ENCODE measurements around the gene CCDC51.

Gene CCDC51

GRCh38 chr3:48436477-48436787, 3.5 kb downstream of the CCDC51 start:
- Histone ChIP-seq H3K27ac (ENCODE audit: insufficient read depth in 1 of 2, low read depth in 1 of 2, low read length in 2 of 2, poor library complexity in 1 of 2, severe bottlenecking in 2 of 2) (no peak overlapping the region), H3K4me1 (ENCODE audit: control extremely low read depth in 1 of 4, control insufficient read depth in 4 of 4, insufficient read depth in 4 of 4, low read length in 3 of 4) (peaks cover 5 to 31% (median 17%) of the 10 kb centered on the region in 4 experiments), H3K4me3 (ENCODE audit: control insufficient read depth in 1 of 7, extremely low read depth in 1 of 7, insufficient read depth in 4 of 7, low read depth in 2 of 7, low read length in 6 of 7) (no peak overlapping the region), H3K9me3 (ENCODE audit: control extremely low read depth in 1 of 5, control insufficient read depth in 4 of 5, insufficient read depth in 2 of 5, low read depth in 1 of 5, low read length in 4 of 5) (no peaks in the 10 kb centered on the region), H3K36me3 (ENCODE audit: control insufficient read depth in 4 of 4, insufficient read depth in 4 of 4, low read length in 3 of 4) (peaks cover 2 to 35% (median 14%) of the 10 kb centered on the region in 4 experiments), H3K27me3 (replicated peaks in 2 of 5; ENCODE audit: control insufficient read depth in 4 of 5, insufficient read depth in 5 of 5, low read length in 4 of 5) (no peaks in the 10 kb centered on the region)
- 33% methylated on average over 1 of the region's 1 CpG for WGBS (ENCODE audit: insufficient coverage)
- ChIA-PET POLR2A (interaction anchor here (1.1 to 1.3 kb wide), 3 partner anchors 10 to 163 kb away, joined by 3 to 8 read pairs (median 5); partner anchors contain the start of gene ATRIP), CTCF (interaction anchor here (0.7 to 9.8 kb wide), 63 partner anchors 8 to 254 kb away, joined by 3 to 164 read pairs (median 5); partner anchors contain the start of genes ATRIP, CDC25A, SHISA5 and ZNF589)
- DNase-seq: no peak

- ChIA-PET CTCF (interaction anchor here (0.7 to 9.8 kb wide), 69 partner anchors 9 to 254 kb away, joined by 3 to 164 read pairs (median 4); partner anchors contain the start of genes ATRIP, CDC25A, SHISA5 and ZNF589), POLR2A (interaction anchor here (0.7 to 1.3 kb wide), 4 partner anchors 10 to 162 kb away, joined by 3 to 8 read pairs (median 4); partner anchors contain the start of gene ATRIP)
- peaks cover 2 to 38% (median 14%) of the 10 kb centered on the region in 4 experiments for H3K36me3 ChIP-seq (ENCODE audit: control insufficient read depth in 4 of 4, insufficient read depth in 4 of 4, low read length in 3 of 4)
- peaks cover 0 to 26% (median 13%) of the 10 kb centered on the region in 4 experiments for H3K4me1 ChIP-seq (ENCODE audit: control extremely low read depth in 1 of 4, control insufficient read depth in 4 of 4, insufficient read depth in 4 of 4, low read length in 3 of 4)
- H3K27ac ChIP-seq (ENCODE audit: insufficient read depth in 1 of 2, low read depth in 1 of 2, low read length in 2 of 2, poor library complexity in 1 of 2, severe bottlenecking in 2 of 2): no peak overlapping the region
- 45% methylated on average over 7 of the region's 7 CpGs for WGBS (ENCODE audit: insufficient coverage)
- H3K4me3 ChIP-seq (ENCODE audit: control insufficient read depth in 1 of 7, extremely low read depth in 1 of 7, insufficient read depth in 4 of 7, low read depth in 2 of 7, low read length in 6 of 7): no peak overlapping the region
- no peaks in the 10 kb centered on the region for H3K9me3 ChIP-seq (ENCODE audit: control extremely low read depth in 1 of 5, control insufficient read depth in 4 of 5, insufficient read depth in 2 of 5, low read depth in 1 of 5, low read length in 4 of 5)
- H3K27me3 ChIP-seq (replicated peaks in 2 of 5; ENCODE audit: control insufficient read depth in 4 of 5, insufficient read depth in 5 of 5, low read length in 4 of 5): no peaks in the 10 kb centered on the region
- DNase-seq: peak; percentile 86 to 92 (median 87)
Observed at GRCh38 chr3:48435774-48436476, 4.0 kb downstream of the CCDC51 start.

- POLR2A ChIA-PET: interaction anchor here (0.7 to 1.2 kb wide), 2 partner anchors 160 to 162 kb away, joined by 3 read pairs; no protein-coding TSS in a partner anchor
- H3K27me3 ChIP-seq (replicated peaks in 2 of 5; ENCODE audit: control insufficient read depth in 4 of 5, insufficient read depth in 5 of 5, low read length in 4 of 5): peaks cover 0 to under 1% (median 0%) of the 10 kb centered on the region in 5 experiments
- no peak overlapping the region for H3K27ac ChIP-seq (ENCODE audit: insufficient read depth in 1 of 2, low read depth in 1 of 2, low read length in 2 of 2, poor library complexity in 1 of 2, severe bottlenecking in 2 of 2)
- no peak overlapping the region for H3K4me3 ChIP-seq (ENCODE audit: control insufficient read depth in 1 of 7, extremely low read depth in 1 of 7, insufficient read depth in 4 of 7, low read depth in 2 of 7, low read length in 6 of 7)
- WGBS (ENCODE audit: insufficient coverage): 82% methylated on average over 4 of the region's 4 CpGs
- no peak for DNase-seq
- H3K9me3 ChIP-seq (ENCODE audit: control extremely low read depth in 1 of 5, control insufficient read depth in 4 of 5, insufficient read depth in 2 of 5, low read depth in 1 of 5, low read length in 4 of 5): no peaks in the 10 kb centered on the region
- CTCF ChIA-PET: interaction anchor here (0.8 to 9.8 kb wide), 29 partner anchors 10 to 253 kb away, joined by 3 to 164 read pairs (median 12); partner anchors contain the start of gene SHISA5
- peaks cover 2 to 38% (median 14%) of the 10 kb centered on the region in 4 experiments for H3K36me3 ChIP-seq (ENCODE audit: control insufficient read depth in 4 of 4, insufficient read depth in 4 of 4, low read length in 3 of 4)
- peaks cover 0 to 26% (median 13%) of the 10 kb centered on the region in 4 experiments for H3K4me1 ChIP-seq (ENCODE audit: control extremely low read depth in 1 of 4, control insufficient read depth in 4 of 4, insufficient read depth in 4 of 4, low read length in 3 of 4)
Observed at GRCh38 chr3:48435223-48435595, 4.7 kb downstream of the CCDC51 start.

- Histone ChIP-seq H3K27ac (ENCODE audit: insufficient read depth in 1 of 2, low read depth in 1 of 2, low read length in 2 of 2, poor library complexity in 1 of 2, severe bottlenecking in 2 of 2) (no peak overlapping the region), H3K4me1 (ENCODE audit: control extremely low read depth in 1 of 4, control insufficient read depth in 4 of 4, insufficient read depth in 4 of 4, low read length in 3 of 4) (peaks cover 0 to 28% (median 18%) of the 10 kb centered on the region in 4 experiments)
- POLR2A ChIA-PET: no interaction called here
Observed at GRCh38 chr3:48434591-48435222, 5.2 kb downstream of the CCDC51 start.

GRCh38 chr3:48433472-48434118, 6.3 kb downstream of the CCDC51 start:
- ChIA-PET POLR2A (no interaction called here), CTCF (interaction anchor here (1.0 to 9.8 kb wide), 20 partner anchors 8 to 210 kb away, joined by 3 to 164 read pairs (median 4); partner anchors contain the start of gene CAMP)
- Histone ChIP-seq H3K27ac (ENCODE audit: insufficient read depth in 1 of 2, low read depth in 1 of 2, low read length in 2 of 2, poor library complexity in 1 of 2, severe bottlenecking in 2 of 2) (no peak overlapping the region), H3K36me3 (ENCODE audit: control insufficient read depth in 4 of 4, insufficient read depth in 4 of 4, low read length in 3 of 4) (peaks cover 2 to 38% (median 14%) of the 10 kb centered on the region in 4 experiments), H3K4me3 (ENCODE audit: control insufficient read depth in 1 of 7, extremely low read depth in 1 of 7, insufficient read depth in 4 of 7, low read depth in 2 of 7, low read length in 6 of 7) (no peak overlapping the region), H3K27me3 (replicated peaks in 2 of 5; ENCODE audit: control insufficient read depth in 4 of 5, insufficient read depth in 5 of 5, low read length in 4 of 5) (peaks cover 0 to 3% (median under 1%) of the 10 kb centered on the region in 5 experiments), H3K9me3 (ENCODE audit: control extremely low read depth in 1 of 5, control insufficient read depth in 4 of 5, insufficient read depth in 2 of 5, low read depth in 1 of 5, low read length in 4 of 5) (no peaks in the 10 kb centered on the region), H3K4me1 (ENCODE audit: control extremely low read depth in 1 of 4, control insufficient read depth in 4 of 4, insufficient read depth in 4 of 4, low read length in 3 of 4) (peaks cover 0 to 22% (median 16%) of the 10 kb centered on the region in 4 experiments)
- no peak for DNase-seq
- WGBS (ENCODE audit: insufficient coverage): 98% methylated on average over 10 of the region's 12 CpGs

More at GRCh38 chr3:48434591-48435222, 5.2 kb downstream of the CCDC51 start:
- Histone ChIP-seq H3K27me3 (replicated peaks in 2 of 5; ENCODE audit: control insufficient read depth in 4 of 5, insufficient read depth in 5 of 5, low read length in 4 of 5) (peaks cover 0 to 2% (median 0%) of the 10 kb centered on the region in 5 experiments), H3K4me3 (ENCODE audit: control insufficient read depth in 1 of 7, extremely low read depth in 1 of 7, insufficient read depth in 4 of 7, low read depth in 2 of 7, low read length in 6 of 7) (no peak overlapping the region), H3K9me3 (ENCODE audit: control extremely low read depth in 1 of 5, control insufficient read depth in 4 of 5, insufficient read depth in 2 of 5, low read depth in 1 of 5, low read length in 4 of 5) (no peaks in the 10 kb centered on the region), H3K36me3 (ENCODE audit: control insufficient read depth in 4 of 4, insufficient read depth in 4 of 4, low read length in 3 of 4) (peaks cover 2 to 38% (median 14%) of the 10 kb centered on the region in 4 experiments)
- CTCF ChIA-PET: interaction anchor here (1.0 to 9.8 kb wide), 21 partner anchors 9 to 252 kb away, joined by 3 to 164 read pairs (median 6); partner anchors contain the start of genes CAMP and SHISA5
- 81% methylated on average over 12 of the region's 15 CpGs for WGBS (ENCODE audit: insufficient coverage)
- DNase-seq: no peak

GRCh38 chr3:48432411-48433371, 7.2 kb downstream of the CCDC51 start:
- WGBS (ENCODE audit: insufficient coverage): 95% methylated on average over 15 of the region's 16 CpGs
- no peak overlapping the region for H3K4me3 ChIP-seq (ENCODE audit: control insufficient read depth in 1 of 7, extremely low read depth in 1 of 7, insufficient read depth in 4 of 7, low read depth in 2 of 7, low read length in 6 of 7)
- H3K9me3 ChIP-seq (ENCODE audit: control extremely low read depth in 1 of 5, control insufficient read depth in 4 of 5, insufficient read depth in 2 of 5, low read depth in 1 of 5, low read length in 4 of 5): no peaks in the 10 kb centered on the region
- DNase-seq: peak; percentile 37 to 53 (median 53)
- H3K27ac ChIP-seq (ENCODE audit: insufficient read depth in 1 of 2, low read depth in 1 of 2, low read length in 2 of 2, poor library complexity in 1 of 2, severe bottlenecking in 2 of 2): peak overlapping the region in 1 of 2 experiments; percentile 4
- peaks cover 0 to 9% (median 3%) of the 10 kb centered on the region in 5 experiments for H3K27me3 ChIP-seq (replicated peaks in 2 of 5; ENCODE audit: control insufficient read depth in 4 of 5, insufficient read depth in 5 of 5, low read length in 4 of 5)
- H3K36me3 ChIP-seq (ENCODE audit: control insufficient read depth in 4 of 4, insufficient read depth in 4 of 4, low read length in 3 of 4): peaks cover 2 to 38% (median 14%) of the 10 kb centered on the region in 4 experiments
- ChIA-PET POLR2A (no interaction called here), CTCF (interaction anchor here (0.6 to 9.8 kb wide), 18 partner anchors 9 to 248 kb away, joined by 3 to 164 read pairs (median 4); partner anchors contain the start of gene ATRIP)
- H3K4me1 ChIP-seq (ENCODE audit: control extremely low read depth in 1 of 4, control insufficient read depth in 4 of 4, insufficient read depth in 4 of 4, low read length in 3 of 4): peaks cover 0 to 23% (median 20%) of the 10 kb centered on the region in 4 experiments

Data from common myeloid progenitor, CD34-positive (primary cell).